CD14-positive monocyte (primary cell): Measurements from ENCODE around the gene DLGAP1. TPM values are rescaled to one million over a fixed set of nuclear protein-coding genes. Genes with fewer than 3 reads are reported as not detected.

ENCODE experiments used
- DNase-seq, 3 donors: peaks; one replicate each; pipeline ENCODE4 v3.0.0-alpha.2; 2011 to 2022
- H2AFZ ChIP-seq: 2 replicates; pipeline ENCODE4 v1.6.0; 2012; ENCODE audit warnings: mild to moderate bottlenecking, low read depth, low read length, inconsistent platforms; ENCODE audit not compliant: insufficient read depth, poor library complexity, severe bottlenecking
- H3K27ac ChIP-seq, 2 donors: 1 replicate in 1 of 2; 2 replicates in 1 of 2; pipeline ENCODE4 v1.5.1; 2012 to 2013; ENCODE audit warnings: low read length in 2 of 2, control low read depth in 1 of 2, inconsistent platforms in 1 of 2, low read depth in 1 of 2, mild to moderate bottlenecking in 1 of 2
- H3K27me3 ChIP-seq, 2 donors: one replicate each; pipeline versions ENCODE4 v1.6.0 to v1.6.1; 2011 to 2013; ENCODE audit warnings: low read length in 2 of 2; ENCODE audit not compliant: control insufficient read depth in 2 of 2, insufficient read depth in 2 of 2
- H3K36me3 ChIP-seq, 2 donors: replicated peaks in 1 of 2; 1 replicate in 1 of 2; 2 replicates in 1 of 2; pipeline versions ENCODE4 v1.5.1 to v1.6.1; 2012 to 2013; ENCODE audit warnings: low read length in 2 of 2, control low read depth in 1 of 2, inconsistent platforms in 1 of 2, mild to moderate bottlenecking in 1 of 2; ENCODE audit not compliant: insufficient read depth in 2 of 2, control insufficient read depth in 1 of 2
- H3K4me1 ChIP-seq, 2 donors: 1 replicate in 1 of 2; 2 replicates in 1 of 2; pipeline versions ENCODE4 v1.5.1 to v1.6.1; 2012 to 2013; ENCODE audit warnings: low read length in 2 of 2, control low read depth in 1 of 2, inconsistent platforms in 1 of 2, mild to moderate bottlenecking in 1 of 2, moderate library complexity in 1 of 2; ENCODE audit not compliant: insufficient read depth in 2 of 2, control insufficient read depth in 1 of 2
- H3K4me2 ChIP-seq: replicated peaks from 2 replicates; pipeline ENCODE3; 2012; ENCODE audit warnings: low read length, moderate library complexity, mild to moderate bottlenecking; ENCODE audit not compliant: poor library complexity, severe bottlenecking; ENCODE audit errors: extremely low read depth
- H3K4me3 ChIP-seq, 3 experiments: fragments of 200-600 bp in 1 of 3; sonication (generic) in 1 of 3; replicated peaks in 1 of 3; 1 replicate in 2 of 3; 2 replicates in 1 of 3; pipeline ENCODE4 v1.5.1; 2011 to 2013; ENCODE audit warnings: low read length in 3 of 3, mild to moderate bottlenecking in 3 of 3, control low read depth in 2 of 3, low read depth in 2 of 3, inconsistent platforms in 1 of 3, moderate library complexity in 1 of 3
- H3K79me2 ChIP-seq: 2 replicates; pipeline ENCODE4 v1.6.0; 2012; ENCODE audit warnings: mild to moderate bottlenecking, control low read depth, inconsistent platforms, low read length, moderate library complexity; ENCODE audit not compliant: insufficient read depth
- H3K9ac ChIP-seq: 2 replicates; pipeline ENCODE4 v1.6.0; 2017; ENCODE audit warnings: low read length, mild to moderate bottlenecking; ENCODE audit not compliant: insufficient read depth, poor library complexity, severe bottlenecking
- H3K9me3 ChIP-seq, 2 donors: replicated peaks in 1 of 2; 1 replicate in 1 of 2; 2 replicates in 1 of 2; pipeline versions ENCODE4 v1.5.1 to v1.6.1; 2012 to 2013; ENCODE audit warnings: low read length in 2 of 2, control low read depth in 1 of 2; ENCODE audit not compliant: control insufficient read depth in 1 of 2, insufficient read depth in 1 of 2
- H4K20me1 ChIP-seq: 2 replicates; pipeline ENCODE4 v1.6.0; 2012; ENCODE audit warnings: mild to moderate bottlenecking, low read length, control low read depth, moderate library complexity; ENCODE audit not compliant: insufficient read depth
- H3K27ac Mint-ChIP-seq, 7 donors: one replicate each; pipeline ENCODE4 v1.8.0; 2020; ENCODE audit warnings: mild to moderate bottlenecking in 7 of 7, mixed read lengths in 7 of 7, moderate library complexity in 6 of 7, inconsistent platforms in 2 of 7
- H3K27me3 Mint-ChIP-seq, 3 donors: one replicate each; pipeline ENCODE4 v1.8.0; 2021 to 2022; ENCODE audit warnings: low read depth in 3 of 3, mild to moderate bottlenecking in 3 of 3, mixed read lengths in 3 of 3, moderate library complexity in 3 of 3, inconsistent platforms in 1 of 3
- H3K36me3 Mint-ChIP-seq, 2 donors: one replicate each; pipeline ENCODE4 v1.8.0; 2020; ENCODE audit warnings: mixed read lengths in 2 of 2, inconsistent platforms in 1 of 2, mild to moderate bottlenecking in 1 of 2
- H3K4me1 Mint-ChIP-seq: one replicate; pipeline ENCODE4 v1.8.0; 2020; ENCODE audit warnings: mild to moderate bottlenecking, mixed read lengths
- H3K4me3 Mint-ChIP-seq, 2 donors: one replicate each; pipeline ENCODE4 v1.8.0; 2020; ENCODE audit warnings: mild to moderate bottlenecking in 2 of 2, mixed read lengths in 2 of 2, moderate library complexity in 1 of 2
- H3K9me3 Mint-ChIP-seq, 7 donors: one replicate each; pipeline ENCODE4 v1.8.0; 2020 to 2022; ENCODE audit warnings: mixed read lengths in 7 of 7, mild to moderate bottlenecking in 6 of 7, moderate library complexity in 6 of 7, inconsistent platforms in 2 of 7
- WGBS: methylation state at CpG from one replicate; pipeline ENCODE4 v1.1.5; 2013; ENCODE audit warnings: missing lambda C conversion rate; ENCODE audit not compliant: insufficient coverage; 5-methylcytosine and 5-hydroxymethylcytosine counted together
- intact Hi-C, 2 donors: fragments of 100-400 bp; cut with micrococcal nuclease; formaldehyde crosslinking; loops; one replicate each; pipeline versions ENCODE4 v1.15.0 to v1.15.1; 2023
- polyA plus RNA-seq, 3 donors: library from polyadenylated mRNA; depleted of rRNA in 1 of 3; unstranded in 2 of 3; stranded (reverse) in 1 of 3; fragments of 300-500 nt in 2 of 3; fragments of >200 nt in 1 of 3; fragmentation: Illumina TruSeq in 2 of 3; gene quantifications; 1 replicate in 2 of 3; 2 replicates in 1 of 3; pipeline ENCODE4 v1.2.3, GENCODE V29; 2012 to 2021
- TF ChIP-seq, protein P1 (sequence below): fragments of 200-600 bp; IDR thresholded peaks from one replicate; pipeline ENCODE4 v1.8.0; 2022; ENCODE audit warnings: antibody characterized with exemption, mild to moderate bottlenecking

Gene DLGAP1
- polyA plus RNA-seq, 3 donors, result 0.09 to 0.42 TPM; not detected in 1

DNA sequence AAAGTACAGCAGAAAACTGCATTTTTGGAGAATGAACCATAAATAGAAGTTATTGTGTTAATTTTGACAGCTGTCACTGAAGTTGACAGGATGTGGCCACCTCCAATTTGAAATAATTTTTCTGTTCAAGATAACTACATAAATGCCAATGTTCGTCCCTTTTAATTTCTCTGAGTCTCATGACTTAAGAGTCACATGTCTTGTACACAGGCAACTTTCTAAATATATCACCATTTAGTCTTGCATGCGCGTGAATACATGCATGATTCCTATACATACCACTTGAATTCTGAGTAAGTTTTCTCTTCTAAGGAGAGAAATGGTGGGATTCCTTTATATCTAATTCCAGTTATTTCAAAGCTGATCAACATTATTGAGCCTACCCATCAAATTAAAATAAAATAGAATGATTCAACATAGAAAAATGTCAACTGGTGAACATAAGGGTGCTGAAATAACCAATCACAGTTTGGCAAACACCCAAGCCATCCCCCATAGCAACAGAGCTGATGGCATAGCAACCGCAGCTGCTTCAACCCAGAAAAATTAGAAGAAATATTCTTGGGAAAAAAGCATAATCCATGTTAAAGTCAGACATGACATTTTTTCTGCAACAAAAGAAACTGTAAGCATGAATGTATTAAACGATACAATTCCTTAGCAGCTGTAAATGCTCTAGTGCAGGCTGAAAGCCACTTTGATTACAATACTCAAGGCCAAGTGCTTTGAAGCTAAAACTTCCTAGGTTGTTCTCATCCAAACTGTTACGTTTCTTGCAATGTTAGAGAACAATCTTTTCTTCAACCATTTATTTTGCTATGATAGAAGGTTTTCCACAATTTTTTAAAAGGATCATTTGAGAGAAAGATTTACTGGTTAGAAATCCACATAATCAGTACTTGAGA lies 282.7 kb downstream of the DLGAP1 start:
- Histone ChIP-seq H3K9ac (no peak overlapping the region), H2AFZ (no peak overlapping the region), H3K27me3 (no peaks in the 10 kb centered on the region), H3K79me2 (no peaks in the 10 kb centered on the region), H3K36me3 (no peaks in the 10 kb centered on the region), H3K9me3 (peaks cover 0 to 3% of the 10 kb centered on the region in 2 donors), H4K20me1 (no peaks in the 10 kb centered on the region), H3K4me2 (no peak overlapping the region), H3K4me1 (no peaks in the 10 kb centered on the region), H3K4me3 (no peak overlapping the region), H3K27ac (no peak overlapping the region)
- Mint-ChIP-seq H3K27ac (no peak overlapping the region), H3K4me3 (no peak overlapping the region), H3K27me3 (peaks cover 0 to 3% (median 0%) of the 10 kb centered on the region in 3 donors), H3K4me1 (no peaks in the 10 kb centered on the region), H3K9me3 (peaks cover 0 to 3% (median 2%) of the 10 kb centered on the region in 7 donors), H3K36me3 (no peaks in the 10 kb centered on the region)
- no peak for DNase-seq
- no CpG with 5 or more reads among the region's 6 CpGs for WGBS
- TF ChIP-seq, protein P1, sequence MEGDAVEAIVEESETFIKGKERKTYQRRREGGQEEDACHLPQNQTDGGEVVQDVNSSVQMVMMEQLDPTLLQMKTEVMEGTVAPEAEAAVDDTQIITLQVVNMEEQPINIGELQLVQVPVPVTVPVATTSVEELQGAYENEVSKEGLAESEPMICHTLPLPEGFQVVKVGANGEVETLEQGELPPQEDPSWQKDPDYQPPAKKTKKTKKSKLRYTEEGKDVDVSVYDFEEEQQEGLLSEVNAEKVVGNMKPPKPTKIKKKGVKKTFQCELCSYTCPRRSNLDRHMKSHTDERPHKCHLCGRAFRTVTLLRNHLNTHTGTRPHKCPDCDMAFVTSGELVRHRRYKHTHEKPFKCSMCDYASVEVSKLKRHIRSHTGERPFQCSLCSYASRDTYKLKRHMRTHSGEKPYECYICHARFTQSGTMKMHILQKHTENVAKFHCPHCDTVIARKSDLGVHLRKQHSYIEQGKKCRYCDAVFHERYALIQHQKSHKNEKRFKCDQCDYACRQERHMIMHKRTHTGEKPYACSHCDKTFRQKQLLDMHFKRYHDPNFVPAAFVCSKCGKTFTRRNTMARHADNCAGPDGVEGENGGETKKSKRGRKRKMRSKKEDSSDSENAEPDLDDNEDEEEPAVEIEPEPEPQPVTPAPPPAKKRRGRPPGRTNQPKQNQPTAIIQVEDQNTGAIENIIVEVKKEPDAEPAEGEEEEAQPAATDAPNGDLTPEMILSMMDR, result no peak
- intact Hi-C loops, result no loop called here

DNA sequence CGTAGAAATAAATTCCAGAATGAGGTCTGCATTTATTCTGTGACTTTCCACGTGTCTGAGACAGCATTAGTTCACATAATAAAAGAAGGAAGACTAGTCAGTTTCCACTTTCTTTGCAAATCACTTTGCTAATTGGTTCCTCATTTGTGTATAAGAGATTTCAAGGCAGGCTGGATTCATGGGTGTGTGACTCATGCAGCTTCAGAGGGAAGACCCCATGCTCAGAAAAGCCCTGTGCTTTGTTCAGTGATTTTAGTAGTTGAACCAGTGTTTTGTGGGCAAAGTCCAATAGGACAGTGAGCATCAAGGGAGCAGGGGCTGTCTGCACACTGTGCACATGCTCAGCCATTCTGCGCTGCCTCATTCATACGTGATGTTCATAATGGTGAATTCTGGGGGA lies 297.8 kb downstream of the DLGAP1 start:
- Histone ChIP-seq H3K4me1 (no peaks in the 10 kb centered on the region), H3K27ac (no peak overlapping the region), H3K36me3 (no peaks in the 10 kb centered on the region), H3K9me3 (no peaks in the 10 kb centered on the region), H3K4me3 (no peak overlapping the region), H2AFZ (no peak overlapping the region), H3K4me2 (no peak overlapping the region), H3K9ac (no peak overlapping the region), H3K79me2 (no peaks in the 10 kb centered on the region), H3K27me3 (no peaks in the 10 kb centered on the region), H4K20me1 (no peaks in the 10 kb centered on the region)
- WGBS, result 100% methylated on average over 2 of the region's 4 CpGs
- DNase-seq, result no peak
- Mint-ChIP-seq H3K27ac (no peak overlapping the region), H3K36me3 (no peaks in the 10 kb centered on the region), H3K4me1 (no peaks in the 10 kb centered on the region), H3K4me3 (no peak overlapping the region), H3K9me3 (peaks cover 0 to 4% (median 2%) of the 10 kb centered on the region in 7 donors), H3K27me3 (peaks cover 0 to 1% (median 0%) of the 10 kb centered on the region in 3 donors)
- TF ChIP-seq, protein P1, result no peak
- intact Hi-C loops, result no loop called here
